NCI-H510A treated with DMSO at 0.1 percent for 48 hours (cell line): Measurements from ENCODE around the gene SOS2.
"Not testable (repeated sequence)": the region's sequence is repeated elsewhere in the genome, so short reads cannot be mapped to it uniquely, and the experiment has no call there.

Experiments used
- DNase-seq: peaks from one replicate; lab custom pipeline; 2025; lab: John Stamatoyannopoulos, UW

SOS2 gene

DNA sequence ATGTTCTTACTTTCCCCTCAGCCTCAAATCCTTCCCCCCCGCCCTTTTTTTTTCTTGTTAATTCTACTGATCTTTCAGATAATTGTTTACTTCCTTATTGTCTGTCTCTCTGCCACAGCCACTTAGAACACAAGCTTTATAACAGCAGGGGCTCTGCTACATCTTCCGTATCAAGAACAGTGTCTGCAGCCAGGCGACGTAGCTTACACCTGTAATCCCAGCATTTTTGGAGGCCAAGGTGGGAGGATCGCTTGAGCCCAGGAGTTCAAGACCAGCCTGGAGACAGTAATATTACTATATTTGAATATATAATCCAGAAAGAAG, 5.4 kb downstream of the SOS2 start:
- peak; percentile 26 for DNase-seq

DNA sequence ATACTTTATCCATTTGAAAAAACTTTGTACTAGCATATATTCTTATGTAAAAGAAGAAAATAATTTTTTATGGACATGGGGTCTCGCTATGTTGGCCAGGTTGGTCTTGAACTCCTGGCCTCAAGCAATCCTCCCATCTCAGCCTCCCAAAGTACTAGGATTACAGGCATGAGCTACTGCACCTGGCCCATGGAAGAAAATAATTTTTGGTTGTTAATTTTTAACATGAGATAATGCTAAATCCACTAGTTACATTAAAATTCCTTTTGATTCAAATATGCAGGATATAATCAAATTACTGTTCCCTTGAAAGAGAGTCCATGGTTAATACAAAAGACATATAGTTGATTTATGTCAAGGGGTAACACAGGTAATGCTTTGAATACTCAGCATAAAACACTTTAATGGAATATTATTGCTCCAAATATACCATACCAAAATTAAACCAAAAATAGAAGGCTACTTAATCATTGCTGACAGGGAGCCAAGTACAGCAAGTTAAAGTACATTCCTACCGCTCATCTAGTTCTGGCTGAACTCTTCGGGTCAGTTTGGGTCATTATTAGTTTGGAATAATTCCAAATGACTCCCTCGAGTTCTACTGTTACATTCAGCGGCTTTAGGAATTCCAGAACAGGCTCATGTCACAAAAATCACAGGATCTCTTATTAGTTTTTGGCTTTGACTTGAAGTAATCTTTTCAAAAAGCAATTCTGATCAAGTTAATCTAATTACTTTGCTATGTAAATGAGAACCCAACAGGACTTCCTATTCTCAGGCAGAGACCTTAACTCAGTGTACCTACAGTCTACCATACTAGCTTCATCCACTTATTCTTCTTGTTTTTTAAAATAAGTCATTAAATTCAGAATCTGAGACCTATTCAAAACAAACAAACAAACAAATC, 6.1 kb downstream of the SOS2 start:
- no peak for DNase-seq

DNA sequence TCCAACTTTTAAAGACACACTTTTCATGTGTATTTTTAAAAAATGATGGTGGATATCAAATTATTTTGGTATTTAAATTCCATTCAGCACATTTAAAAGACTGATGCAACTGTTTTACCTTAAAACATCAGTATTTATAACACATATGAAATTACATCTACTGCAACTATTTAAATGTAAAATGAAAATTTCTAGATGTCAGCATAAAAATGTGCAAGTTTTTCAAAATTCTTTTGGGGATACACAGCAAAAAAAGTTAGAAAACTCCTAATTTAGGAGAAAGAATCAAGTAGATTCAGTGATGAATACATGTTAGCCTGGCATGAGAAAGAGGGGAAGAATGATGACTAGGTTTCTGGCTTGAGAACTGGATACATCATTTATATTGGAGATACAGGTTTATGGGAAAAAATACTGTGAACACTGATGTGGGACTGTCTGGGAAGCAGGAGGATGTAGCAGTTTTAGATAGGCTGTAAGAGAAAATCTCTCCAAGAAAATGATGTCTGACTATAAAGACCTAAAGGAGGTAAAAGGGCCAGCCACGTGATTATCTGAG, 9.2 kb downstream of the SOS2 start:
- no peak for DNase-seq

GRCh38 chr14:50218501-50218900, 12.9 kb downstream of the SOS2 start:
- DNase-seq: no peak

DNA sequence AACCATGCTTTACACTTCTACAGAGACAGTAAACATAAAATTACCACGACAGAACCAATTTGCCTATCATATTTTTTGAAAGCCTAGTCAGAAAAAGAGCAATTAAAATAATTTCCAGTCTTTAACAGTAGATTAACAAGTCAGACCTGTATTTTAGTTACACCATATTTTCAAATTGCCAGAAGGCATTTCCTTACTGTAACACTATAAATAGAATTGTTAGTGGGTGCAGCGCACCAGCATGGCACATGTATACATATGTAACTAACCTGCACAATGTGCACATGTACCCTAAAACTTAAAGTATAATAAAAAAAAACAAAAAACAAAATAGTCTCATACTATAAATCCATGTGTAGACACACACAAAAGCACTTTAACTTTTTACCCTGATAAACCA, 16.0 kb downstream of the SOS2 start:
- no peak for DNase-seq

DNA sequence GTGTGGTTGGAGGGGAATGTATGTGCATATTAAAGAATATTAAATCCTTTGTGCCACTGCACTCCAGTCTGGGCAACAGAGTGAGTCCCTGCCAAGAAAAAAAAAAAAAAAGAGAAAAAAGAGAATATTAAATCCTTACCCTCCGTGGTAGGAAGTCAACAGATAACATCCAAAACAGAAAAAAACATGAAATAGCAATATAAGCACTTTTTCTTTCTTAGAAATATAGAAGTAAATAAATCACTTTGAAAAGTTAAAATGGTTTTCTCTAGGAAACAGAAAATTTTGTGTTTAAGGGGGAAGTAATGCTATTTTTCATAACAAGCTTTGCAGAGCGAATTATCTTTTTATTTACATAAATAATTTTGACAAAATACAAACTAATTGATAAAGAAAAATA, 17.6 kb downstream of the SOS2 start:
- DNase-seq: no peak

DNA sequence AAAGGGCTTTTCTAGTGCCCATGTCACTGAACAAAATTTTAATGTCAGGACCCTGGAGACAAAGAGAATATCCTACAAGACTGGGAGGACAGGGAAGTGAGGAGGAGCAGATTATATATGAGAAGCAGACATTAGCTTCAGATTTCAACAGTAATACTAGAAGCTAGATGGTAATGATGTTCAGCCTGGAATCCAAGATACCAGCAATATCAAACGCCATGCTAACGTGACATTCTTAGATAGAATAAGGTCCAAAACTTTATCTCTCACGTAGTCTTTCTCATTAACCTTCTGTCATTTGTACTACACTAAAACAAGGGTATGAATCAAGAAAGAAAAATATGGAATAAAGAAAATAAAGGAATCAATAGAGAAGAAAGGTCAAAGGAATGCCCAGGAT, 18.7 kb downstream of the SOS2 start:
- DNase-seq: no peak

- DNase-seq: peak; percentile 21
Measured at GRCh38 chr14:50210074-50210473, 21.3 kb downstream of the SOS2 start.

- DNase-seq: no peak
Measured at GRCh38 chr14:50198499-50198898, 32.9 kb downstream of the SOS2 start.

- no peak for DNase-seq
Measured at GRCh38 chr14:50191499-50191898, 39.9 kb downstream of the SOS2 start.

- no peak for DNase-seq
Measured at GRCh38 chr14:50186107-50186506, 45.3 kb downstream of the SOS2 start.

- DNase-seq: no peak
Measured at GRCh38 chr14:50173891-50174290, 57.5 kb downstream of the SOS2 start.

GRCh38 chr14:50171895-50172294, 59.5 kb downstream of the SOS2 start:
- DNase-seq: no peak

DNA sequence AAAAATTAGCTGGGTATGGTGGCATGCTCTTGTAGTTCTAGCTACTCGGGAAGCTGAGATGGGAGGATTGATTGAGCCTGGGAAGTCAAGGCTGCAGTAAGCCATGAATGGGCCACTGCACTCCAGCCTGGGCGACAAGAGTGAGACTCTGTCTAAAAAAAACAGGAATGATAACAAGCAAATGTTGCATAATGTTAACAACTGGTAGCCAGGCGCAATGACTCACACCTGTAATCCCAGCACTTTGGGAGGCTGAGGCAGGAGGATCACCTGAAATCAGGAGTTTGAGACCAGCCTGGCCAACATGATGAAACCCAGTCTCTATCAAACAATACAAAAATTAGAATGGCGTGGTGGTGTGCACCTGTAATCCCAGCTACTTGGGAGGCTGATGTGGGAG, 64.0 kb downstream of the SOS2 start:
- not testable (repeated sequence) for DNase-seq

GRCh38 chr14:50156111-50156510, 75.3 kb downstream of the SOS2 start:
- no peak for DNase-seq

- DNase-seq: no peak
Measured at GRCh38 chr14:50148799-50149198, 82.6 kb downstream of the SOS2 start.

DNA sequence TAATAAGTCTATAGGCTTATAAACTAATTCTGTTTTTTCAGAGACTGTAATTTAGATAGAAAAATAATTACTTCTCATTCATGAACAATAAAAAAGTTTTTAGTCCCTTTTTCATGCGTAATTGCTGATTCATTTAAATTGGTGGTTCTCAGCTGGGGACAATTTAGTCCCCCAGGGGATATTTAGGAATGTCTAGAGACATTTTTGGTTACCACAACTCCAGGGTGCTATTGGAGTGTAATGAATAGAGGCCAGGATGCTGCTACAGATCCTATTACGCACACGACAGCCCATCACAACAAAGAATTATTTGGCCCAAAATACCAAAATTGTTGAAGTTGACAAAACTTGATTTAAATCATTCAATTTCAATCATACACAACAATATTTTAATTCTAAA, 92.2 kb downstream of the SOS2 start:
- no peak for DNase-seq

- no peak for DNase-seq
Measured at GRCh38 chr14:50127802-50128201, 103.6 kb downstream of the SOS2 start.

DNA sequence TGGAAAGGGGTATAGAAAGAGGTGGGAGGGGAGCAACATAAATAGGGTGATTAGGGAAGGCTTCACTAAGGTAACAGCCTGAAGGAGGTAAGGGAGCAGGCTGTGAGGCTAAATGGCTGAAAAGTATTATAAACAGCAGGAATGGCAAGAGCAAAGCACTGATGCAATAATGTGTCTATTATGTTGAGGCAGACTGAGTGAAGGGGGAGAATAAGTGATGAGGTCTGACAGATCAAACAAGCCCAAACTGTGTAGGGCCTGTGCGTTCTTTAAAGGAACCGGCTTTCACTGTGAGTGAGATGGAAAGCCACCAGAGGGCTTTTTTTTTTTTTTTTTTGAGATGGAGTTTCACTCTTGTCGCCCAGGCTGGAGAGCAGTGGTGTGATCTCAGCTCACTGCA, 108.3 kb downstream of the SOS2 start:
- no peak for DNase-seq

GRCh38 chr14:50122291-50122690, 109.1 kb downstream of the SOS2 start:
- no peak for DNase-seq

DNA sequence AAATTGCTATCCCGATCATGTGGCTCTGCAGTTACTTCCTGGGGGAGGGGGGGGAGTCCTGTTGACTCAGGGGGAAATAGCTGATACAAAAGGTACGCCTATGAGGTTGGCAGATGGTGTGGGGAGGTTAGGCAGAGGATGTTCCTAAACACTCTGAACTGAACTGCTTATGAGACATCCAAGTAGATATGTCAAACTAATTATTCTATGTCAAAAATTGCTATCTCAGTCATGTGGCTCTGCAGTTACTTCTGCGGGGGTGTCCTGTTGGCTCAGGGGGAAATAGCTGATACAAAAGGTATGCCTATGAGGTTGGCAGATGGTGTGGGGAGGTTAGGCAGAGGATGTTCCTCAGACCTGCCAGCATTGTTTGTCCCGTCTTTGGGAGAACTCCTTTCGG, 109.9 kb downstream of the SOS2 start:
- DNase-seq: no peak

DNA sequence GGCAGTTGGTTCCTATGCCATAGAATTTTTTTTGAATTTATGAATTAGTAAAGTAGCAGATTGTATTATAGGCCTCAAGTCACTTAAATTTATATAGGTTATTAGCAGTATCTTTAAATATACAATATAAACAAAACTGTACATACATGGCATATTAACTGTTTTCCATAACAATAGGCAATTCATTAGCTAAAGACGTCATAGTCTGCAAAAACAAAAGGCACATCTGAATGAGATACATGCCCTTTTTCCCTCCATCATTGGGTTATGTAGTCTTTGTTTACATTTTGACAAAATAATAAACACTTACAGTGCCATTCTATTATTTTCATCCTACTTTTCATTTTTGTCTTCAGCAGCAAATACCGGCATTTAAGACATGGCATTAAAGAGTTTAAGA, 113.9 kb downstream of the SOS2 start:
- no peak for DNase-seq

DNA sequence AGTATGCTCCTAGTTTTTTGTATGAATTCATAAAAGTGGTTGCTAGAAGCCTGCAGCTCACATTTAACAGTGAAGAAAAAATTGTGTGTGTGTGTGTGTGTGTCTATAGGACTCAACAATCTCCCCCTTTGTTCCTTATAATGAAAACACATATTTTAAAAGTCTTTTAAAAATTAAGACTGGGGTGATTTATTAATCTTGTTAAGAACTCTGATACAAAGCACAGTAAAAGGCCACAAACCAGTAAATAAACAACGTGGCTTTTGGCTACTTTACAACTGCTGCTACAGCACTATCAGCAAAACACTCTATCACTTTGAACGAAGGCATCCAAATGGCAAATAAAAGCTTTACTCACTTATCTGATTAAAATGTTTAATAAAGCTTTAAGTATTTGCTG, 114.4 kb downstream of the SOS2 start:
- DNase-seq: no peak
